ENCODE results near the gene CORIN. TPM values are rescaled to one million over a fixed set of nuclear protein-coding genes. Genes with fewer than 3 reads are reported as not detected.

CORIN gene
- total RNA-seq, 1 donor from 2014 or later, result 25.0 TPM

GRCh38 chr4:47642985-47643760 lies 194.7 kb downstream of the CORIN start:
- DNase-seq (ENCODE audit: low spot score), result no peak

GRCh38 chr4:47642191-47642830 lies 195.6 kb downstream of the CORIN start:
- DNase-seq (ENCODE audit: low spot score), result no peak

DNA sequence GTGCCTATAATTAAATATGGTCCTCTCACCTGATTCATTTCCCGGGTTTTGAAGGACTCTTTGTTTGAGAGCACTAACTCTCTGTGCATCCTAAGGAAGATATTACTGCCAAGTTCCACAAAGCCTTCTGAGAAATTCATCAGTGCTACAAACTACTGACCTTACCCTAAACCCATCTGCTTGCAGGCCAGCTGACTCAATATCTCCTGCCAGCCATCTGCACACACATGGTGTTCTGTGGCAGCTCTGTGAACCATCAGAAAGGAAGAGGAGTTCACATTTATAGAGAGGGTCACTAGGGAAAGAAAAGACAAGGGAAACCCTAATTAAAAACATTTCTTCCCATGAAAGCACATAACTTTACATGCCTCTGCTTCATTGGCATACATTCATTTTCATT lies 196.1 kb downstream of the CORIN start:
- no peak for DNase-seq (ENCODE audit: low spot score)

DNA sequence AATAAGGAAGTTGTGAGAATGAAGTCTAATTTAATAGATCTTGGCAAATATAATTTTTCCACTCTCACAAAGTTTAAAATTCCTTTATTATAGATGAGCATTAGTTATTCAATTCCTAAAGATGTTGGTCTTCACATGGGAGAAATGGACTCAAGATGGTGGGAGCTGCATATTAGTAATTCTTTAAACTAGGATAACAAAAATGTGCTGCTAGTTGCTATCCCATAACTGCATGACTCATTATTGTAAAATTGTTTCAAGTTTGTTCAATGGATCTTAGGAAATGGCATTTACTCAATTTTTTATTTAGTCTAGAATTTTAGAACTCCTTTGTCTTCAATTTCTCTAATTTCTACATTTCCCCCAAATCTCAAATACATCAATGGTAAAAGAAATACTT lies 197.0 kb downstream of the CORIN start:
- DNase-seq (ENCODE audit: low spot score), result no peak

- DNase-seq (ENCODE audit: low spot score), result no peak
These were observed 198.3 kb downstream of the CORIN start for GRCh38 chr4:47639531-47639930.

DNA sequence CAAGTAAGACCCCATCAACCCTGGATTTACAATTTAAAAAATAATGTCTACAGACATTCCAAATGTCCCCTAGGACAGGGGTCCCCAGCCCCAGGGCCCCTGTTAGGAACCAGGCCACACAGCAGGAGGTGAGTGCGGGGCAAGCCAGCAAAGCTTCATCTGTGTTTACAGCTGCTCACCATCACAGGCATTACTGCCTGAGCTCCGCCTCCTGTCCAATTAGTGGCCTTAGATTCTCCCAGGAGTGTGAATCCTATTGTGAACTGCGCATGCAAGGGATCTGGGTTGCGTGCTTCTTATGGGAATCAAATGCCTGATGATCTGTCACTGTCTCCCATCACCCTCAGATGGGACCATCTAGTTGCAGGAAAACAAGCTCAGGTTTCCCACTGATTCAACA lies 206.7 kb downstream of the CORIN start:
- DNase-seq (ENCODE audit: low spot score), result no peak

DNA sequence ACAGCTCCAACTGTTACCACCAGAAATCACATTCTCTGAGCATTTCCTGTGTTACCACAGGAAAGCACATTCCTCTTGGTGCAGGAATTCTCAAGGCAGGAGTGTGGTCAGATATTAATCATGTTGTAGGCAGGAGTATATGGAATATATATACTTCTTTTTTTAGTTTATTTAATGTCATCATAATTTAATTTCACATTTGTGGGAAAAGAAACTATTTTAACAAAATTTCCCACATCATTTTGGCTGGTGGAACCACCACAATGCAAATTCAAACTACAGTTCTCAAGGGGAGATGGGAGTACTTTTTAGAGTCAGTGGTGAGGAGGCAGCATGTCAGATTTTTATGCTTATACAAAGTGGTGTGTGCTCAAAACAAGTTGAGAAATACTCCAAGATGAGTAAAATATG lies 213.8 kb downstream of the CORIN start:
- no peak for DNase-seq (ENCODE audit: low spot score)

GRCh38 chr4:47621181-47621580 lies 216.7 kb downstream of the CORIN start:
- DNase-seq (ENCODE audit: low spot score), result no peak

DNA sequence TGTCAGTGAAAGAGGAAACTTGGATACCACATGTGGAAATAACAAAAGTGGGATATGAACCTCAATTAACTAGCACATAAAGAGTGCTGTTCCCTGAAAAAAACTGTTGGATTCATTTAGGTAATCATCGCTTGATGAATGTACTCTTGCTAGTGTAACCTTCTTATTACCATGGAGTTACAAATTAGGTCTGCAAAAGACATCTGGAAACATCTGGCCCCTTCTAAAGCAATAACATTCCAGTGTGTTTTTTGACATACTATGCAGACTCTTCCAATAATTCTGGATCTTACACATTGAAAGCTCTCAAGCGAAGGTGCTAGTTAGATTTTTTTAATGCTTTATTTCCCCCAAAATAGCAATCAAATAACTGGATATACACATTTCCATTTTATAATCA lies 218.2 kb downstream of the CORIN start:
- DNase-seq (ENCODE audit: low spot score), result no peak

DNA sequence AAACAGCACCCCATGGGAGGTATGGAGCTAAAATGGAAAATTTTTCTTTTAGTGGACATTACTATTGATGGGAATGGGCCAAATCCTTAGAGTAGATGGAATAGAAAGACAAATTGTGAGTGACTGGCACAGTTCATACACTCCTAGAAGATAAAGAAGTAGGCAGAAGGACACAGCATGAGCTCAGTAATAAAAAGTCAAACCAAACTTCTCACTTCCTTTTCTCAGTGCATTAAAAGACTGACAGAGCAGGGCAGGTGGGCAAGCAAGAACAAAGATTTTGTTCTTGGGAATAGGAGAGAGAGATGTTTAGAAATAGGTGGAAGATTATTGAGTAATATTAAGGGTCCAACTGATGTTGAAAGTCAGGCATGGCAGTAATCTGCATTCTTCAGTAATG lies 220.3 kb downstream of the CORIN start:
- DNase-seq (ENCODE audit: low spot score), result no peak

GRCh38 chr4:47615385-47615784 lies 222.5 kb downstream of the CORIN start:
- no peak for DNase-seq (ENCODE audit: low spot score)

DNA sequence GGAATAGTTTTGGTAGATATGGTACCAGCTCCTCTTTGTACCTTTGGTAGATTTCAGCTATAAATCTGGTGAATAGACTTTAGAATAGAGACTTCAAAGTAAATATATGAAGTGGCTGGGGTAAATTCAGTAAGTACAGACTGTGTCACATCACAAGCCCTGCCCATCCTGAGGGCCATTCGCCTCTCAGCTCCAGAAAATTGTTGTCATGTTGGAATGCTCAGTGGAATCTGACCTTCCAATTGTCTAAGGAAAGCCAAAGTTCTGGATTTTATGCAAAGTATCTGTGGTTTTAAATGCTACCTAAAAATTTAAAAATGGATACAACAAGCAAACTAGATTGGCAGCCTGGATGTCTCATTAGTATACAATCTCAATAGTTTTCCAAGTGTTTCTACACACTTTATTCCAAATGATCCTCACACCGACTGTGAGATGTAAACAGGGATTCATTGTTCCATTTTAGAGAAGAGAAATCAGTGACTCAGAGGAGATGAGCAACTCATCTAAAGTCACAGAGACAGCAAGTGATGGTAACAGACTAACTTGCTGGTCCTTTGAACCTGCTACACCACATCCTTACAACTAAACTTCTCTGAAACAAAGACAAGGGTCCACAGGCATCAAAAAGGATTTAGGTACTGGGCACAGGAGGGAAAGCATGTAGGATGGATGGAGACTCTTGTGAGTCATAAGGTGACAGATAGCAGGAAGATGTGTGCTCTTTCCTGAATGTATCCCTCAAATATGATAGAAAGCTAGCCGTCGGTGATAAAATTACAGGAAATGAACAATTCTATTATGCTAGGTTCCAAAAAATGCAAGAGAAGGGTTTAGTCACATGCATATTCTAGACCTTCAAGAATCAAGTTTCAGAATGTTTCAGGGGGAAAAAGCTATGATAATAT lies 225.5 kb downstream of the CORIN start:
- no peak for DNase-seq (ENCODE audit: low spot score)

DNA sequence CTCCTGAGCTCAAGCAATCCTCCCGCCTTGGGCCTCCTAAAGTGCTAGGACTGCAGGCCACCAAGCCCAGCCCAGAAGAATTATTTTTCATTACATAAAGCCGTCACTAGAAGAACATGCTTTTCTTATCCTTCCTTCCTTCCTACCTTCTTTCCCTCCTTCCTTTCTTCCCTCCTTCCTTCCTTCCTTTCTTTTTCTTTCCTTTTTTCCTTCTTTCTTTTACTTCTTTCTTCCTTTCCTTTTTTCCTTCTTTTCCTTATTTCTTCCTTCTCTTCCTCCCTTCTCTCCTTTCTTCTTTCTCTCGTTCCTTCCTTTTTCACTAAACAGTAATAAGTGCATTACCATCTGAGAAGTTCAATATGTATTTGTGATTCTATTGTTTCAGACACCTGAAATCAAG lies 231.4 kb downstream of the CORIN start:
- DNase-seq (ENCODE audit: low spot score), result no peak

DNA sequence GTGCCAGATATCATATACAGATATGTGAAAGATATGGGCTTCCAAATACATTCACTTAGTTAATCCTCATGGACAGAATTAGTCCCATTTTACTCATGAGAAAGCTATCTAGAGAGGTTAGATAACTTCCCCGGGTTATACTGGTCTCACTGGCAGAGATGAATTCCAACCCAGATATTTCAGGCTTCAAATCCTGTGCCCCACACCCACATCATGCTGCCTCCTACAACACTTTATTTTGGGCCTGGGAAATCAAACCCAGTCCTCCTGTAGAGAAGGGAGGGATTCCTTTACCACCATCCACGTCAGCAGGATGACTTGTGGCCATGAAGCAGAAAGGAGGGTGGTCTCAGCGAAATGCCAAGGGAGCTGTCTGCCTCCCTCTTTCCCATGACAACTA lies 239.0 kb downstream of the CORIN start:
- DNase-seq (ENCODE audit: low spot score), result no peak

GRCh38 chr4:47598320-47598719 lies 239.5 kb downstream of the CORIN start:
- DNase-seq (ENCODE audit: low spot score), result no peak

DNA sequence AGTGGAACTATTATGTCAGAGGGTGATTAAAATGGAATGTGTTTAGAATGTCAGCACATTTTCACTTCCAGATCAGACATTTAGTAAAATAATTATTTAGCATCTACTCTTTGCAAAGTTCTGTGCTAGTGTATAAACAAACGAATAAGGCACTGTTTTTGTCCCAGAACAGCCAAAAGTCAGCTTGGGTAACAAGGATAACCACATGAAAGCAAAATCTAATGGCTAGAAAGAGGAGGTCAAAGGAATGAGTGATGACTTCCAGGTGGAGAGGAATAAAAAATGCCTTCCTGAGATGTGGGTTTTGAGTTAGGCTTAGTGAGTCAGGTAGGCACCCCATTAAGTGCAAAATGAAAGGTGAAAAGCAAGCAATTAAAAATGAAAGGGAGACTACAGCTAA lies 240.2 kb downstream of the CORIN start:
- no peak for DNase-seq (ENCODE audit: low spot score)

DNA sequence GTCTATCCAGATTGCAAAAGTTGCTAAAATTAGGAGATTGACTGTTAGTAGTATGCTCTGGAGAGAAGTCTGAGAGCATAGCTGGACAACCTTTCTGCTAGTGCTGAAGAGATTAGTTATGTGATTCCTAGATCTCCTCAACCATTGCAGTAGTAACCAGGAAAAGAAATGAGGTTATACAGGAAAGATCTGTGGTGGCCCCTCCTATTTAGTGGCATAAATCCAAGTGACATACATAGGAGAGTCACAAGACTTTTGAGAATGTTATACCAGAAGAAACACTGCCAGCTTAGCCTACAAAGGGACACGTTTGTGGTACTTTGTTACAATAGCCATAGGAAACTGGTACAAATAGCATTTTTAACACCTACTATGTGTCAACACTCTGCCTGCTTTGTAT lies 247.5 kb downstream of the CORIN start:
- DNase-seq (ENCODE audit: low spot score), result no peak

GRCh38 chr4:47579235-47579634 lies 258.6 kb downstream of the CORIN start:
- DNase-seq (ENCODE audit: low spot score), result no peak

GRCh38 chr4:47577779-47578553 lies 259.9 kb downstream of the CORIN start:
- DNase-seq (ENCODE audit: low spot score), result no peak

DNA sequence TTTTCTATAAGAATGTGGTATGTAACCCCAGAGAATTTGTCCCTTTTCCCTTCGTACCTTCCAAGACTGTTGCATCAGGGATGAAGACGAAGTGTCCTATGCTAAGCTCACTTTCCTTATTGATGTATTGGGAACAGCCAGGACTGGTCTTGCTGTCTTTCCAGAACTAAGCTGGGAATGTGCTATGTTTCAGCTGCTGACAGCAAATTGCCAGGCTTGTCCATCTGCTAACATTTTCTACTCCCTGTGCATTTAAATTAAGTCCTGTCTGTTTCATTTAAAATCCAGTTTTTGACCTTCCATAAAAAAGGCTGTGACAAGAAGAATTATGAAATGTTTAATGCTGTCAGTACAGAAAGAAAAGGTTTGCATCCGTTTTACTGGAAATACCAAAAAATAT lies 264.9 kb downstream of the CORIN start:
- DNase-seq (ENCODE audit: low spot score), result no peak

DNA sequence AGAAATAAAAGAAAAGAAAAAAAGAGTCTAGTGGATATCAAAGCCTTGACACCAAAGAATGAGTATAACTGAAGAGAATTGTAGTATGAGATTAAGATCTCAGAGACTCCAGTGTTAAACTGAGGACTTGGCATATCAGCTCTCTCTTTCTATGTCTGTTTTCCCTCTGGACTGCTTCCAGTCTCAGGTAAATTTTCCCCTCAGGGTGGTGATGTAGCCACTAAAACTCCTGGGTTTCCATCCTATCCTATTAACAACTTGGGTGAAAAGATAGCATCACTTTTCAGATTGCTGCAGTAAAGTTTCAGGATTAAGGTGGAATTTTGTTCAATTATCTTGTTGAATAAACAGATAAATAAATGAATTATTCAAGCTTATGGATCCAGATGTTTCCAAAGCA lies 267.1 kb downstream of the CORIN start:
- DNase-seq (ENCODE audit: low spot score), result no peak

GRCh38 chr4:47567511-47567910 lies 270.4 kb downstream of the CORIN start:
- no peak for DNase-seq (ENCODE audit: low spot score)

Data from ureter (tissue), 1 donor.